Measurements from ENCODE around the gene PRDM15.

DNA sequence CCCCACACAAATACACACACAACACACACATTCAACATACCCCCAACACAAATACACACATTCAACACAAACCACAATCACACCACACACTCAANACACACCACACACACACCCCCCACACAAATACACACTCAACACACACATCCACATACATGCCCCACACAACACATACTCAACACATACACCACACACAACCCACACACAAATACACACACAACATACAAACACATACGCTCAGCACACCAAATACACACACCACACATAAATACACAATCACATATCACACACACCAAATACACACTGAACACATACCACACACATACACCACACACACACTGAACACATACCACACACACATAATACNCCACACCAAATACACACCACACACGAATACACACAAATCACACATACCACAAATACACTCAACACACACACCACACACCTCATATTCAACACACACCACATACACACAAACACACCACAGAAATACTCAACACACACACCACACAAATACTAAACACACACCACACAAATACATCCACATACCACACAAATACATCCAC is 48.9 kb downstream of the PRDM15 start:
- no peak for TF ChIP-seq CTCF (IDR thresholded peaks at IDR 0.05)
- no peak for TF ChIP-seq POLR2AphosphoS5 (IDR thresholded peaks at IDR 0.05)

Measured in prostate gland (tissue), 2 donors.